Esophagus (tissue), 2 donors: ENCODE measurements around the gene POLD4. TPM values are rescaled to one million over a fixed set of nuclear protein-coding genes. Genes with fewer than 3 reads are reported as not detected.
A peak's percentile ranks its signal among the peaks of the same experiment; 100 is the strongest.
"Not testable (repeated sequence)": the region's sequence is repeated elsewhere in the genome, so short reads cannot be mapped to it uniquely, and the experiment has no call there.

Experiments
- H3K27ac ChIP-seq, 2 donors: one replicate each; pipeline ENCODE4 v1.5.1; 2013; ENCODE audit warnings: low read depth in 2 of 2, mild to moderate bottlenecking in 2 of 2, inconsistent platforms in 1 of 2, low read length in 1 of 2, moderate library complexity in 1 of 2
- H3K27me3 ChIP-seq, 2 donors: one replicate each; pipeline ENCODE4 v1.6.1; 2013; ENCODE audit warnings: low read length in 2 of 2, control low read depth in 1 of 2, mild to moderate bottlenecking in 1 of 2; ENCODE audit not compliant: insufficient read depth in 2 of 2, control insufficient read depth in 1 of 2
- H3K36me3 ChIP-seq, 2 donors: one replicate each; pipeline ENCODE4 v1.6.1; 2013; ENCODE audit warnings: low read length in 1 of 2; ENCODE audit not compliant: control insufficient read depth in 2 of 2, insufficient read depth in 2 of 2
- H3K4me1 ChIP-seq, 2 donors: one replicate each; pipeline ENCODE4 v1.6.1; 2013; ENCODE audit warnings: low read length in 1 of 2; ENCODE audit not compliant: control insufficient read depth in 2 of 2, insufficient read depth in 2 of 2
- H3K4me3 ChIP-seq, 2 donors: one replicate each; pipeline ENCODE4 v1.5.1; 2013; ENCODE audit warnings: low read length in 2 of 2, mild to moderate bottlenecking in 2 of 2, low read depth in 1 of 2, moderate library complexity in 1 of 2
- H3K9me3 ChIP-seq, 2 donors: one replicate each; pipeline ENCODE4 v1.6.1; 2013; ENCODE audit warnings: mild to moderate bottlenecking in 2 of 2, low read depth in 1 of 2, low read length in 1 of 2, moderate library complexity in 1 of 2; ENCODE audit not compliant: control insufficient read depth in 2 of 2, insufficient read depth in 1 of 2
- WGBS, 2 donors: extraction: QIAGEN DNeasy Blood & Tissue Kit; methylation state at CpG; one replicate each; pipeline ENCODE4 v1.1.7; 2013; 5-methylcytosine and 5-hydroxymethylcytosine counted together
- polyA plus RNA-seq, 2 donors: library from polyadenylated mRNA; stranded (reverse); fragments of 200-250 nt; gene quantifications; one replicate each; pipeline ENCODE4 v1.2.3, GENCODE V29; 2013
- donor health status: healthy with polysubstance abuse.
- donor health status: Bipolar disorder and iron deficiency.

Gene POLD4
- 100 to 1,000 TPM; 112 to 114 TPM for polyA plus RNA-seq

DNA sequence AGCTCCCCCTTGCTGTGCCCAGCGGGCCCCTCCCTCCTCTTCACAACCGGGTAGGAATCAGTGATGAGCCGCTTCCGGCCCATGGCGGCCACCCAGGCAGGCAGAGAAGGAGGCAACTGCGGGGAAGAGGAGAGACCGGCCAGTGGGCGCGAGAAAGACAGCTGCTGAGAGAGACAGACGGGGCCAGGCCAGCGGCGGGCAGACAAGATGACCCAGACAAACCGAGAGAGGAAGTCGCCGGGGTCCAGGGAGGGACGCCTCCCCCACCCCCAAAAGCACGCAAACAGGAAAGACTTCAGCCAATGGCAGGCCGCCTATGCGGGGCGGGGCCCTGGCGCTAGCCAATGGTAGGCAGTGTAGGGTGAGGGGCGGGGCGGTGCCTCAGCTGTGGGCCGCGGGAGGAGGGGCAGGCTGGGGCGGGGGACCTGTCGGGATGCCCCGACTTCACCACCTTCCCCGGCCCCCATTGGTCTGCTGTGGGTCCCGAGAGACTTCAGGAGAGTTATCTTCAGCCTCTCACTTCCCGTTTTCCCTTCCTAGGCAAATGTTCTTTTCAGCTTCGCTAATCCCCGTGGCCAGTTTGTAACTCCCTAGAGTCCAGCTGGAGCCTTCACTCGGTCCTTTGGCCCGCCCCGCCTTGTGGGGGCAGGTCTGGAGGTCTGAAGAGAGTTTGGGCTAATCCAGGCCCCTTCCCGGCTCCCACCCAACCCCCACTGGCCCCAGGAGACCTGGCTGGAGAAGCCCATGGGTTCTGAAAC, at the start of gene POLD4:
Gene POLD4 (minus strand): TSS at position 230 of the 758 bp plus-strand sequence. CDS start 147 bp downstream, at position 83.
- Histone ChIP-seq H3K4me1 (peaks cover 2 to 32% of the 10 kb centered on the region in 2 donors), H3K27me3 (no peaks in the 10 kb centered on the region), H3K27ac (peak within 1 kb of the TSS; percentile 99 to 100), H3K36me3 (peaks cover 0 to 3% of the 10 kb centered on the region in 2 donors), H3K4me3 (peak within 1 kb of the TSS; percentile 71 to 73), H3K9me3 (no peaks in the 10 kb centered on the region)
- 1% methylated on average over 37 of the region's 37 CpGs for WGBS, 2 donors

DNA sequence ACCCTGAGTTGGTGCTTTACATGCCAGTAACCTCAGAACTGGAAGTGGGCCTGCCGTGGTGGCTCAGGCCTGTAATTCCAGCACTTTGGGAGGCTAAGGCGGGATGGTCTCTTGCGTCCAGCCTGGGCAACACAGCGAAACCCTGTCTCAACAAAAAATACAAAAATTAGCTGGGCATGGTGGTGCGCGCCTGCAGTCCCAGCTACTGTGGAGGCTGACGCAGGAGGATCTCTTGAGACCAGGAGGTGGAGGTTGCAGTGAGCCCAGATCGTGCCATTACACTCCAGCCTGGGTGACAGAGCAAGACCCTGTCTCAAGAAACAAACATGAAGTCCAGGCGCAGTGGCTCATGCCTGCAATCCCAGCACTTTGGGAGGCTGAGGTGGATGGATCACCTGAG, 49.7 kb upstream of the POLD4 start:
- 95 to 96% methylated on average over 9 of the region's 9 CpGs for WGBS, 2 donors
- H3K4me3 ChIP-seq, H3K9me3 ChIP-seq, H3K27me3 ChIP-seq, H3K27ac ChIP-seq: not testable (repeated sequence)
- Histone ChIP-seq H3K4me1 (peaks cover 0 to 16% of the 10 kb centered on the region in 2 donors), H3K36me3 (peaks cover 6 to 18% of the 10 kb centered on the region in 2 donors)

DNA sequence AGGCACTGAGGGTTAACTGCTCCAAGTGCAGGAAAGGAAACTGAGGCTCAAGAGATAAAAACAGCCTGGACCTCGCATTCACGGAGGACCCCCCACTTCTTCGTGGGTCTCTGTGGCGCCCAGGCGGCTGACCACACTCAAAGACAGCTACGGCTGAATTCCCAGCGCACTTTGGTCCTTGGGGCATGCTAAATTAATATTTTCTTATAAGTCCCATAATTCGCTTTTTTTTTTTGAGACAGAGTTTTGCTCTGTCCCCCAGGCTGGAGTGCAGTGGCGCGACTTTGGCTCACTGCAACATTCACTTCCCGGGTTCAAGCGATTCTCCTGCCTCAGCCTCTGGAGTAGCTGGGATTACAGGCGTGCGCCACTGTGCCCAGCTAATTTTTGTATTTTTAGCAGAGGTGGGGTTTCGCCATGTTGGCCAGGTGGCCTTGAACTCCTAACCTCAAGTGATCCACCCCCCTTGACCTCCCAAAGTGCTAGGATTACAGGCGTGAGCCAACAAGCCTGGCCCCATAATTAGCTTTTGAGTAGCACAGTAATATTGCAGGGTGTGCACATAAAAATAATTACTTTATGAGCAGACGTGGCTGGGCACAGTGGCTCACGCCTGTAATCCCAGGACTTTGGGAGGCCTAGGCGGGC, 49.0 kb upstream of the POLD4 start:
- Histone ChIP-seq H3K4me1 (peaks cover 0 to 14% of the 10 kb centered on the region in 2 donors), H3K36me3 (peaks cover 12 to 26% of the 10 kb centered on the region in 2 donors), H3K27ac (peak overlapping the region; percentile 77 to 90)
- not testable (repeated sequence) for H3K27me3 ChIP-seq, H3K4me3 ChIP-seq, H3K9me3 ChIP-seq
- WGBS, 2 donors, result 47 to 52% methylated on average over 19 of the region's 19 CpGs

DNA sequence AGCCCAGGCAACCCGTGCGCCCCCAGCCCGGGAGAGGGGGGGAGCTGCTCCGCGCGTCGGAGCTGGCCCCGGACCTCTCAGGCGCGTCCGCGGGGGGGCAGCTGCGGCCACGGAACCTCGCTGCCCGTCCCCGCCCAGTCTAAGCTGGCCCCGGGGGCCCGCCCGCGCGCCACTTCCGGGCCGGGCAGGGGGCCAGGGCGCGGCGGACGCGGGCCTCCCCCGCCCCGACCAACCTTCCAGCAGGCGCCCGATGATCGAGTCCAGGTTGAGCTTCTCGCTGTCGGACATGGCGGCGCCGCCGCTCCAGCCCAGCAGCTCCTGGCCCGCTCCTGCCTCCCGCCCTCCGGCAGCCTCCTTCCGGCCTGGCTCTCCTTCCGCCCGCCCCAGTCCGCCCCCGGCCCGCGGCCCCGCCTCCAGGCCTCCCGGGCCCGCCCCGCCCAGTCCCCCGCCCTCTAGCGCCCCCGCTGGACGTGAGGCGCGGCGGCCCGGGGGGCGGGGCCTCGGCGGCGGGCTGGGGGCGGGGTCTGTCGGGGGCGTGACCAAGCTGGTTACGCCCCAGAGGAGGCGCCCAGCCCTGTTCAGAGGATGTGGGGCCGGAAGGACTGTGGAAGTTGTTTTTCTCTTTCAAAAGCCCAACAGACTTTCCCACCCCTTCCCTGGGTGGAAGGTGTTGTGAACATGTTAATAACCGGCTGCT, 48.3 kb upstream of the POLD4 start, which contains the start of gene PPP1CA:
Gene PPP1CA (minus strand): TSS at position 364 of the 697 bp plus-strand sequence. CDS start 76 bp downstream, at position 288.
- H3K4me3 ChIP-seq, result peak within 1 kb of the TSS; percentile 78 to 93
- H3K9me3 ChIP-seq, result no peaks in the 10 kb centered on the region
- peak within 1 kb of the TSS; percentile 94 to 96 for H3K27ac ChIP-seq
- peaks cover 15 to 29% of the 10 kb centered on the region in 2 donors for H3K36me3 ChIP-seq
- WGBS, 2 donors, result 0 to 1% methylated on average over 56 to 73 of the region's 73 CpGs
- peaks cover 0 to 13% of the 10 kb centered on the region in 2 donors for H3K4me1 ChIP-seq
- no peaks in the 10 kb centered on the region for H3K27me3 ChIP-seq

DNA sequence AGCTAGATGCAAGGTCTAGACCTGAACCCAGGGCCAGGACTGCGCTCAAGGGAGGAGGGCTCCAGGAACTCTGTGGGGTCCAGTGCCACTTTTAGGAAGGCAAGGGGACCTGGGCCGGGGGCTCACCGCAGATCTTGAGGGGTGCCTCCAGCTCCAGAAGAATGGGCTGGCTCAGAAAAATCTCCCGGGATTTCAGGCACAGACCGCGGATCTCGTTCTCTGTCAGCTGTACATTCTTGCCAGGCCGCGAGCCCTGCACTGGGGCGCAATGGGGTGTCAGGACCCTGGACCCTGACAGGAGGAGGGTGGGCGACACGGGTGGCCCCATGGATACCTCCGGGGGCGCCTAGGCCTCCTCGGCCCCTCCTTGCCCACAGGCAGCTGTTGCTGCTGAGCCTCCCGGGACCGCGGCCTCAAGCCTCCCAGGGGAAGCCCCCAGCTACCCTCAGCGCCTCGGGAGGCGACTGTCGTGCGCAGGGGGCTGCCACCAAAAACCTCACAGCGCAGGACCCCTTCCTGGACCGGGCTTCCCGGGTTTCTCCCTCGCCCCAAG, 47.7 kb upstream of the POLD4 start:
- WGBS, 2 donors, result 2 to 3% methylated on average over 26 to 27 of the region's 27 CpGs
- peaks cover 0 to 13% of the 10 kb centered on the region in 2 donors for H3K4me1 ChIP-seq

DNA sequence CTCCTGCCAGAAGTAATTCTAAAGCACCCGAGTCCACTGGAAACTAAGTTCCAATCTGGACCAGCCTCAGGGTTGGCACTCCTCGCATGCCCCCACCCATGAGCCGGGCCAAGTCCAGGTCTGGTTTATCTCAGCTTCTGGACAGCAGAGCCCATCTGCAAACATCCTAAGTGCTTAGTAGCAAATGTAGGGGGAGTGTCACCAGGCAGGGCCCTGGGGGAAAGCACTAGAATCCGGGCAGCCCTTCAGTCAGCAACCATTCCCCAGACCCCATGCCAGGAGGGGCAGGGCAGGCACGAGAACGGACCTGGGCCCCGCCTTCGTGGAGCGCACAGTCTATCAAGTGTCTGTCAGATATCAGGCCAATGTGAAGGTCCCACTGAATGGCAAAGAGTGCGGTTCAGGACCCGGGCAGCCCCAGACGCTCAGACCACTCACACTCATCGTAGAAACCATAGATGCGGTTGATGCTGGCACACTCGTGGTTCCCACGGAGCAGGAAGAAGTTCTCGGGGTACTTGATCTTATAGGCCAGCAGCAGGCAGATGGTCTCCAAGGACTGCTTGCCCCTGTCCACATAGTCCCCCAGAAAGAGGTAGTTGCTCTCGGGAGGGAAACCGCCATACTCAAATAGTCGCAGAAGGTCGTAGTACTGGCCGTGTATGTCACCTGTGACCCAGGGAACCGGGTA, 47.0 kb upstream of the POLD4 start:
- Histone ChIP-seq H3K4me1 (peaks cover 0 to 13% of the 10 kb centered on the region in 2 donors), H3K9me3 (no peaks in the 10 kb centered on the region), H3K4me3 (peak overlapping the region; percentile 78 to 93), H3K27ac (peak overlapping the region; percentile 94 to 96), H3K36me3 (peaks cover 15 to 34% of the 10 kb centered on the region in 2 donors), H3K27me3 (no peaks in the 10 kb centered on the region)
- 25 to 28% methylated on average over 23 of the region's 23 CpGs for WGBS, 2 donors

More for the DNA sequence above, 47.7 kb upstream of the POLD4 start:
- peak overlapping the region; percentile 94 to 96 for H3K27ac ChIP-seq
- H3K9me3 ChIP-seq, result no peaks in the 10 kb centered on the region
- H3K4me3 ChIP-seq, result peak overlapping the region; percentile 78 to 93
- no peaks in the 10 kb centered on the region for H3K27me3 ChIP-seq
- peaks cover 15 to 29% of the 10 kb centered on the region in 2 donors for H3K36me3 ChIP-seq

DNA sequence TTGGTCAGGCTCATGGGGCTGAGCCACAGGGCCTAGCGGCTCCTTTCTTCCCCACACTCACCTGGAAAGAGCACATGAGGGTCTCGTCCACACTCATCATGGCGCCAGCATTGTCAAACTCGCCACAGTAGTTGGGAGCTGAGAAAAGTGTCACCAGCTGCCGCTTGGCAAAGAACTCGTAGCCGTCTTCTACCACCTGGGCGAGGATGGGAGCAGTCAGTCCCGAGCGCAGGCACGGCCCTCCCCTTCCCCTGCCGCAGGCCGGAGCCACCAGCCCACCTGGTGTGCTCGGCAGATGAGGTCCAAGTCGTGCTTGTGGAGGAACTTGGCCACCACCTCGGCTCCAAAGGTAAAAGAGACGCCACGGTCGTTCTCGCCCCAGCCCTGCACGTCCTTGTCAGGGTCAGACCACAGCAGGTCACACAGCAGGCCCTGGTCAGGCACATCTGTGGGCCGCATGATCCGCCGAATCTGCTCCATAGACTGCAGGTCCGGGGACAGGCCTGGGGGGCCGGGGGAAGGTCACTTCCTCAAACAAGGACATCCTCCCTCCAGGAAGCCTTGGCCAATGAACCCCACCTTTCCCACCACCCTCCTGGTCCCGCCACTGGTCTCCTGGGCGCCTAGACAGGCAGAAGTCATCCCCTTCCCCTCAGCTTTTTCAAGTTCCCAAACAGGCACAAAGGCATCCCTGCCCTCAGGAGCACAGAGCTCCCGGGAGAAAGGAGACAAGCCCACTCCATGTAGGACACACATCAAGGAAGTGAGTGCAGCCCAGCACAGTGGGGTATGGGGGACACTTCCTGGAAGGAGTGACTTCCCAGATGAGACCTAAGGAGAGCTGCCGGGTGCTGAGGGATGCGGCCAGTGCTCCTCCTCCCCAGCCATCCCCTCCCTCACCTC, 45.6 kb upstream of the POLD4 start:
- H3K36me3 ChIP-seq, result peaks cover 15 to 40% of the 10 kb centered on the region in 2 donors
- peak overlapping the region in 1 of 2 donors; percentile 26 for H3K27ac ChIP-seq
- WGBS, 2 donors, result 82 to 84% methylated on average over 30 to 31 of the region's 31 CpGs
- H3K4me1 ChIP-seq, result peaks cover 0 to 13% of the 10 kb centered on the region in 2 donors
- no peaks in the 10 kb centered on the region for H3K9me3 ChIP-seq
- H3K4me3 ChIP-seq, result no peak overlapping the region
- no peaks in the 10 kb centered on the region for H3K27me3 ChIP-seq

DNA sequence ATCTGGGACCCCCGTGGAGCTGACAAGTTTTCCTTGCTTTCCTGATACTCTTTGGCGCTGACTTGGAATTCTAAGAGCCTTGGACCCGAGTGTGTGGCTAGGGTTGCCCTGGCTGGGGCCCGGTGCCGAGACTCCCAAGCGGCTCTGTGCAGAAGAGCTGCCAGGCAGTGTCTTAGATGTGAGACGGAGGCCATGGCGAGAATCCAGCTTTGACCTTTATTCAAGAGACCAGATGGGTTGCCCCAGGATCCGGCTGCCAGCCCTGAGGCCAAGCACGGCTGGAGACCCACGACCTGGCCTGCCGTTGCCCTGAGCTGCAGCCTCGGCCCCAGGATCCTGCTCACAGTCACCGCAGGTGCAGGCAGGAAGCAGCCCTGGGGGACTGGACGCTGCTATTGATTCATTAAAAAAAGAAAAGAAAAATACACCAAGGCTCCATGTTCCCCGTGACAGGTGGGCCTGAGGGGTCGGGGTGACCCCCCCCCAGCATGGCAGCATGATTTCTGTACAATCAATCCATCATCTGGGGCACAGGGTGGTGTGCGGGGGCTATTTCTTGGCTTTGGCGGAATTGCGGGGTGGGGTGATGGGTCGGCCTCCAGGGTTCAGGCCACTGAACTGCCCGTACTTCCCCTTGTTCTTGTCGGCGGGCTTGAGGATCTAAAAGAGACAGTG, 44.8 kb upstream of the POLD4 start:
- H3K36me3 ChIP-seq, result peaks cover 15 to 44% of the 10 kb centered on the region in 2 donors
- no peak overlapping the region for H3K4me3 ChIP-seq
- H3K27ac ChIP-seq, result no peak overlapping the region
- 79 to 80% methylated on average over 24 of the region's 24 CpGs for WGBS, 2 donors
- peaks cover 0 to 18% of the 10 kb centered on the region in 2 donors for H3K4me1 ChIP-seq
- no peaks in the 10 kb centered on the region for H3K9me3 ChIP-seq
- H3K27me3 ChIP-seq, result no peaks in the 10 kb centered on the region
